Stomach smooth muscle (tissue), 2 donors: ENCODE data around the gene DLG3.
"Not testable (repeated sequence)": the region's sequence is repeated elsewhere in the genome, so short reads cannot be mapped to it uniquely, and the experiment has no call there.

Experiments used
- H3K27ac ChIP-seq: one replicate; pipeline ENCODE4 v1.7.0; 2013; ENCODE audit warnings: mild to moderate bottlenecking, low read length, inconsistent platforms
- H3K27me3 ChIP-seq, 2 donors: one replicate each; pipeline ENCODE4 v1.7.0; 2013; ENCODE audit warnings: low read length in 2 of 2; ENCODE audit not compliant: insufficient read depth in 2 of 2, control insufficient read depth in 1 of 2
- H3K36me3 ChIP-seq, 2 donors: one replicate each; pipeline ENCODE4 v1.7.0; 2013; ENCODE audit warnings: low read length in 2 of 2; ENCODE audit not compliant: control insufficient read depth in 2 of 2, insufficient read depth in 2 of 2
- H3K4me1 ChIP-seq: one replicate; pipeline ENCODE4 v1.7.0; 2013; ENCODE audit warnings: low read length; ENCODE audit not compliant: control insufficient read depth, insufficient read depth
- H3K4me3 ChIP-seq, 2 donors: one replicate each; pipeline ENCODE4 v1.7.0; 2013; ENCODE audit warnings: low read length in 2 of 2
- H3K9ac ChIP-seq, 2 donors: one replicate each; pipeline ENCODE4 v1.7.0; 2013; ENCODE audit warnings: low read length in 2 of 2, mild to moderate bottlenecking in 1 of 2
- H3K9me3 ChIP-seq, 2 donors: one replicate each; pipeline ENCODE4 v1.7.0; 2013; ENCODE audit warnings: low read length in 2 of 2; ENCODE audit not compliant: control insufficient read depth in 2 of 2
- donor health status: healthy.
- donor health status: Pancreatic carcinoma.

DLG3 gene

DNA sequence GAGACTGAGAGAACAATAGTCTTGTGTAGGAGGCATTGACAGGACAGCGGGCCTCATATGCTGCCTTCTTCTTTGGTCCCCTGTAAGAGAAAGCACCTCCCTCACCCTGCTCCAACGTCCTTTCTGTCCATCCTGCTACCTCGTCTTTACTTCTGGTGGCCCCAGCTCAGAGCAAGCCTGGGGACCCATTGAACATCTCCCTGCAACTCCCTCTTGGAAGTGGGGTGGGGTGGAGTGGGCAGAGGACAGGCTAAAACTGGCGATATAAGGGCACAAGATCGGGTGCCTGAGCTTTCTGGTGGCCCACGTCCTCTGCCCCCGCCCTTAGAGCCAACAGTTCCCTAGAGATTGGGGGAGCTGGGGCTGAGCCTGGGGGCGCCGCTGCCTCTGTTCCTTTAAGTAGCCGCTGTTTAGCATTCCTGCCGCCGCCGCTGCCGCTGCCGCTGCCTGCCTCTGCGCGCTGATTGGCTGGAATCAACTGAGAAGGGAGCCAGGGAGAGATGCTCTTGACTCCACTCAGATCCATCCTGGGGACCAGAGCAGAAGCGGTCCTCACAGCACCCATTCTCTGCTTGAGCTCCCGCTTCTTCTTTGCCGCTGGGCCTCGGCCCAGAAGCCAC lies at the start of gene DLG3:
DLG3 (plus strand) TSS at position 510 of the 620 bp plus-strand sequence. CDS start 367 bp downstream, outside the sequence.
- H3K36me3 ChIP-seq: no peaks in the 10 kb centered on the region
- H3K4me1 ChIP-seq: peaks cover 11% of the 10 kb centered on the region
- H3K9ac ChIP-seq: no peak within 1 kb of the TSS
- H3K4me3 ChIP-seq: peak within 1 kb of the TSS in 1 of 2 donors; percentile 61
- no peak within 1 kb of the TSS for H3K27ac ChIP-seq
- no peaks in the 10 kb centered on the region for H3K9me3 ChIP-seq
- peaks cover 0 to 15% of the 10 kb centered on the region in 2 donors for H3K27me3 ChIP-seq

DNA sequence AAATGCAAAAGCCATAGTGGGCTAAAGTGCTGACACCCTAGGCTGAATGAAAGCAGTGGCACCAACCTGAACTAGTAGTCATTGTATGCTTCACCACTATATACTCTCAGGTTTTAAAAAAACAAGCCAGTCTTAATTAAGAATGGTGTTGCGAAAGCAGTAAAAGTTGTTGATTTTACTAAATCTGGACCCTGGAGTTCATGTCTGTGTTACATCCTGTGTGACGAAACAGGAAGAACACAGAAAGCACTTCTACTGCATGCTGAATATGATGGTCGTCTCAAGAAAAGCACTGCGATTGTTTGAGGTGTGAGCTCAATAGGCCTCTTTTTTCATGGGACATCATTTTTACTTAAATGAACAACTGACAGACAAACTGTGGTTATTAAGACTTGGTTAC lies 45.7 kb upstream of the DLG3 start:
- no peaks in the 10 kb centered on the region for H3K9me3 ChIP-seq
- no peaks in the 10 kb centered on the region for H3K4me1 ChIP-seq
- peaks cover 0 to 2% of the 10 kb centered on the region in 2 donors for H3K27me3 ChIP-seq
- no peak overlapping the region for H3K9ac ChIP-seq
- H3K4me3 ChIP-seq: no peak overlapping the region
- H3K36me3 ChIP-seq: no peaks in the 10 kb centered on the region
- H3K27ac ChIP-seq: no peak overlapping the region

DNA sequence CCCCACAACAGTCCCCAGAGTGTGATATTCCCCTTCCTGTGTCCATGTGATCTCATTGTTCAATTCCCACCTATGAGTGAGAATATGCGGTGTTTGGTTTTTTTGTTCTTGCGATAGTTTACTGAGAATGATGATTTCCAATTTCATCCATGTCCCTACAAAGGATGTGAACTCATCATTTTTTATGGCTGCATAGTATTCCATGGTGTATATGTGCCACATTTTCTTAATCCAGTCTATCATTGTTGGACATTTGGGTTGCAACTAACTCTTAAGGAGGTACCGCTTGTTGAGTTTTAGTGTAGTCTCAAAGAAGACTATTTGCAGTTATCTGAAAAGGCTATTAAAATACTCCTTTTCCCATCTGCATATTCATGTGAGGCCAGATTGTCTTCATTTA lies 44.5 kb upstream of the DLG3 start:
- H3K4me1 ChIP-seq, H3K4me3 ChIP-seq, H3K36me3 ChIP-seq, H3K27ac ChIP-seq, H3K9me3 ChIP-seq, H3K9ac ChIP-seq, H3K27me3 ChIP-seq: not testable (repeated sequence)

DNA sequence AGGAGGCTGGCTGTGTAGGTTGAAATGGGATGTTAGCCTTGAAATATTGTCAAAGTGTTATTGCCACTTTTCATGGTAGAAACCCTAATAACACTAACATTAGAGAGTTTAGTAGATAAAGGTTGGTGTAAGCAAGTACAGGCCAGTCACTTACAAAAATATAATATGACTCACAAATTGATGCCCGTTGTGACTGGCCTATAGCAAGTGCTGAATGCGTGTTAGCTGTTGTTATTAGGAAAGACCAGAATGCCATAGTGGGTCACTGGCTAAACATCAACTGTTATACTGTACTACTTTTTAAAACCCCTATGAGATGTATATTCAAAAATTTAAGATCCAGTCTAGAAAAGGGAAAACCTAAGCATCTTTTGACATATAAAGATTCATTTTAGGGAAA lies 41.9 kb upstream of the DLG3 start:
- H3K27me3 ChIP-seq: peaks cover 0 to 9% of the 10 kb centered on the region in 2 donors
- no peak overlapping the region for H3K4me3 ChIP-seq
- no peak overlapping the region for H3K9ac ChIP-seq
- H3K27ac ChIP-seq: no peak overlapping the region
- H3K36me3 ChIP-seq: no peaks in the 10 kb centered on the region
- H3K9me3 ChIP-seq: no peaks in the 10 kb centered on the region
- no peaks in the 10 kb centered on the region for H3K4me1 ChIP-seq

DNA sequence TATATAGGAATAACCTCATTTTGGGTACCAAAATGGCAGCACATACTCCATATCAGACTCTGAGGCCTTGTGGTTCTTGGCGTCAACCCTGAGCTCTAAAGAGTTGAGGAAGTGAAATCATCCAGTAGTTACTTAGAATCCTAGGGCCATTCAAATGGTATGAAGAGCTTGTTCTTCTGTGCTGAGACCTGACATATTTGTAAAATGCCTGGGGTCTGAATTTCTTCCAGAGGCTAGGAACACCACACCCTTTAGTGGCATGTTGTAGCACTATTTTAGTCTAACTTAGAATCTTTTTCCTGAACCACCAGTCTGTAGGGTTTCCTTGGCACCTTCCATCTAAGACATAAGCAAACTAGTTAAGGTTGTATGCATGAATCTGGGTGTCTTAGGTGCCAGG lies 39.6 kb upstream of the DLG3 start:
- Histone ChIP-seq H3K27me3 (peaks cover 0 to 9% of the 10 kb centered on the region in 2 donors), H3K4me1 (no peaks in the 10 kb centered on the region), H3K9ac (no peak overlapping the region), H3K27ac (no peak overlapping the region), H3K9me3 (no peaks in the 10 kb centered on the region), H3K4me3 (no peak overlapping the region), H3K36me3 (no peaks in the 10 kb centered on the region)

DNA sequence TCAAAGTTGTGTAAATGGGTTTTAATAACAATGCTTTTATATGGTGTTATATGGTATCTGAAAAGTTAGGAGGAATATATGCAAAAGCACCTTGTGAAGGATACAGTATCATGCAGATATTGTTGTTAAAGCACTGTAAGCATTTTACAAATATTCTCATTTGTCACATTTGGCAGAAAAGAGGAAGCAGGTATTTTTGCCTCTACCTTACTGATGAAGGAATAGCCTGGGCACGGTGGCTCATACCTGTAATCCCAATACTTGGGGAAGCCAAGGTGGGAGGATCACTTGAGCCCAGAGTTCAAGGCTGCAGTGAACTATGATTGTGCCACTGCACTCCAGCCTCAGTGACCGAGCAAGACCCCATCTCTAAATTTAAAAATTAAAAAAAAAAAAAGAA lies 33.7 kb upstream of the DLG3 start:
- Histone ChIP-seq H3K4me1 (no peaks in the 10 kb centered on the region), H3K27me3 (peaks cover 0 to 4% of the 10 kb centered on the region in 2 donors), H3K27ac (no peak overlapping the region), H3K9me3 (no peaks in the 10 kb centered on the region), H3K4me3 (no peak overlapping the region), H3K9ac (no peak overlapping the region), H3K36me3 (no peaks in the 10 kb centered on the region)

DNA sequence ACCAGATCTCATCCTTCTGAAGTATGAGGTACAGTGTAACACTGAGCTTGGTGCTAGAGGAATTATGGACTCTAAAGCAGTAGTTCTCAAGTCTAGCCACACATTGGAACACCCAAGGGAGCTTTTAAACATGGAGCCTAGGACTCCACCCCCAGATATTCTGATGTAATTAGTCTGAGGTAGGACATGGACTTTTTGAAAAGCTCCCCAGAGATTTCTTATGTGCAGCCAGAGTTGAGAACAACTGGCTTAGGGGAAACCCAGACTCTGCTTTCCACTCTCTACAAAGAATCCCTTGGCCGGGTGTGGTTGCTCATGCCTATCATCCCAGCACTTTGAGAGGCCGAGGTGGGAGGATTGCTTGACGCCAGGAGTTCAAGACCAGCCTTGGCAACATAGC lies 33.2 kb upstream of the DLG3 start:
- H3K4me1 ChIP-seq: no peaks in the 10 kb centered on the region
- H3K9ac ChIP-seq: no peak overlapping the region
- no peaks in the 10 kb centered on the region for H3K27me3 ChIP-seq
- H3K4me3 ChIP-seq: no peak overlapping the region
- no peaks in the 10 kb centered on the region for H3K9me3 ChIP-seq
- H3K36me3 ChIP-seq: no peaks in the 10 kb centered on the region
- no peak overlapping the region for H3K27ac ChIP-seq

DNA sequence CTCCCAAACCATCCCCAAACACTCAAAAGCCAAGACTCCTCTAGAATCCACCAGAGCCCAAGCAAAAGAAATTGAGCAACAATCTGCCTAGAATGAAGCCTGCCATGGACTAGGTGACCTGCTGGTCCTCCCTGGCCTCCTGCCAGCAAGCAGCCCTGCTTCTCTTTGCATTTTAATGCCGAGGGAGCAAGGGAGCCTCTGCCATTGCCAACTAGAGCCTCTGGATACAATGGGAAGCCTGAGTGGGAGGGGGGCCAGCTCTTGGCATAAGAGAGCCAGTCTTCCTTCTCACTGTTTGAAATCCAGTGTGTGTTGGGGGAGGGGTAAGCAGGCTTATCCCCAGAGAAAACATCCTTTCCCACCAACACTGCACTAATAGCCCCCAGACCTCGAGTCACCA lies 23.0 kb upstream of the DLG3 start:
- no peaks in the 10 kb centered on the region for H3K9me3 ChIP-seq
- H3K4me1 ChIP-seq: no peaks in the 10 kb centered on the region
- H3K27ac ChIP-seq: no peak overlapping the region
- H3K4me3 ChIP-seq: no peak overlapping the region
- peaks cover 0 to 39% of the 10 kb centered on the region in 2 donors for H3K27me3 ChIP-seq
- H3K36me3 ChIP-seq: no peaks in the 10 kb centered on the region
- H3K9ac ChIP-seq: no peak overlapping the region

DNA sequence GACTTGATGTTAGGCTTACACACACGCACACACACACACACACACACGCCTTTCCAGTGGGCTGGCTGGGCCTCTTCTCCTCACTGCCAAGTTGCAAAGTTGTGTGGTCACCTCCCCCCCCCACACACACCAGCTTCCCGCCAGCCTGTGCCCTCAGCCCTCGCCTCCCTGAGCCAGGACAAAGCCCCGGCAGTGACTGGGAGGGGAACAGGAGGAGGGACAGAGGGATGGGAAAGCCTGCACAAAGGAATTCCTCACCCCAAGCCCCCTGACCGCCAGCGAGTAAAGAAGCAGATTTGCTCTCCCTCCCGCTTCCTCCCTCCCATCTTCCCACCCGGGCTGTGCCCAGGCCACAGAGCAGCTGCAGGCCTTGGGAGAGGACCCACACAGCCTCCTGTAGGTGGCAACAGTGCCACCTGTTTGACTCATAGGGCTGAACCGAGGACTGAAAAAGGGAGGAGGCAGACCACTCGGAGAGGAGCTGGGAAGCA lies 21.7 kb upstream of the DLG3 start, which contains the start of gene GDPD2:
GDPD2 (plus strand) TSS at position 464 of the 491 bp plus-strand sequence. CDS start 1,671 bp downstream, outside the sequence.
- no peaks in the 10 kb centered on the region for H3K4me1 ChIP-seq
- H3K9me3 ChIP-seq: no peaks in the 10 kb centered on the region
- H3K27me3 ChIP-seq: peaks cover 0 to 39% of the 10 kb centered on the region in 2 donors
- no peak within 1 kb of the TSS for H3K9ac ChIP-seq
- no peaks in the 10 kb centered on the region for H3K36me3 ChIP-seq
- H3K4me3 ChIP-seq: no peak within 1 kb of the TSS
- H3K27ac ChIP-seq: no peak within 1 kb of the TSS

DNA sequence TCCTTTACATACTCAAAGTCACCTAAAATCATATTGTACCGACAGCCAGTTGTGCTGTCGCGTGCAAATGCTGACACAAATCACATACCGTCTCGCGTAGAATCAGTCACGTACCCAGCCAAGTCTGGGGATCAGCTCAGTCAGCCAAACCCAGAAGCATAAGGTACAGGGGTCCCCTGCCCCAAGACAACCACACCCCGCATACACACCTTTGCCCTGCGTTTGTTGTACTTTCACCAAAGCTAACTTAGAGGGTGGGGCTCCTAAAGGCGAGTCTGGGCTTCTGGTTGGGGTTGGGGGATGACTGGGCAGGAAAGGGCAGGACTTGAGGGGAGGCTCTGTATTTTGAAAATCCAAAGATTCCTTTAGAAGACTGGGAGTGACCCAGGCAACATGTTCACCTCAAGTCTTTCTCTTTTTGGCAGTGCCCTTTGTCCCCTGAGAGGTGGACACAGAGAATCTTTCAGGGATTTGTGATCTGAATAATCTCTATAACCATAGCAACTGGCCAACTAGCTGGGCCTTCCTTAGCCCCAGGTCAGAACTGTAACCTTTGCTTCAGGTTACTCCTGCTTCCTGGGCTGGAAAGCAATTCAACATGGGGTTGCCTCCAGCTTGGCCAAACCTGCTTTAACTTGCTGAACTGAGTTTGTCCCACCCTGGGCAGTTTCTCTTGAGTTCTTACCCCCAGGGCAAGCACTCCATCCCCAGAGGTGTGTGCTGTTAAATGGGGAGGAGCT lies 20.5 kb upstream of the DLG3 start:
- Histone ChIP-seq H3K27me3 (peaks cover 0 to 42% of the 10 kb centered on the region in 2 donors), H3K36me3 (no peaks in the 10 kb centered on the region), H3K4me1 (no peaks in the 10 kb centered on the region), H3K9ac (no peak overlapping the region), H3K27ac (no peak overlapping the region), H3K9me3 (no peaks in the 10 kb centered on the region), H3K4me3 (no peak overlapping the region)

DNA sequence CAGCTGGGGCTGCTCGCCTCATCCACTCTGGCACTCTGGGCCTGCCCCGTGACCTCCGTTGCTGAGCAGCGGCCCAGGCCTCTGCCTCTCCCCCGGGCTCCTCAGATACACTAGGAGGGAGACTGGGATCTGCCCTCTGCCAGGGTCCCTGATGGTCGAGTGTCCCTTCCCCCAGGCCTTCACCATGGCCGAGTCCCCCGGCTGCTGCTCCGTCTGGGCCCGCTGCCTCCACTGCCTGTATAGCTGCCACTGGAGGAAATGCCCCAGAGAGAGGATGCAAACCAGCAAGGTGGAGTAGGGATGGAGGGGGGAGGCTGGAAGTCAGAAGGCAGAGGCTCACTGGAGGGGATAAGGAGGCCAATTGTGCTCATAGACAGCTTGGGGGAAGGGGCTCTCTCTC lies 19.8 kb upstream of the DLG3 start:
- Histone ChIP-seq H3K9ac (no peak overlapping the region), H3K27me3 (peaks cover 0 to 43% of the 10 kb centered on the region in 2 donors), H3K4me1 (no peaks in the 10 kb centered on the region), H3K9me3 (no peaks in the 10 kb centered on the region), H3K4me3 (no peak overlapping the region), H3K27ac (no peak overlapping the region), H3K36me3 (no peaks in the 10 kb centered on the region)
